Bronchial epithelial cell (primary cell): ENCODE results near the gene EEF1AKMT2. TPM values are rescaled to one million over a fixed set of nuclear protein-coding genes. Genes with fewer than 3 reads are reported as not detected.
"Not testable (repeated sequence)": the region's sequence is repeated elsewhere in the genome, so short reads cannot be mapped to it uniquely, and the experiment has no call there.

Source experiments
- DNase-seq: peaks from one replicate; pipeline ENCODE4 v3.0.0-alpha.2; 2010; ENCODE audit warnings: low read depth
- FAIRE-seq: peaks from 2 replicates; lab custom pipeline; 2011; peaks lifted over from hg19 to GRCh38; lab: Jason Lieb, UNC
- H3K27me3 ChIP-seq: 2 replicates; pipeline ENCODE4 v1.5.1; 2011; ENCODE audit warnings: low read length; ENCODE audit not compliant: control insufficient read depth, insufficient read depth
- H3K36me3 ChIP-seq: 2 replicates; pipeline ENCODE4 v1.5.1; 2011; ENCODE audit warnings: low read length; ENCODE audit not compliant: control insufficient read depth, insufficient read depth
- H3K4me3 ChIP-seq: 2 replicates; pipeline ENCODE4 v1.5.1; 2011; ENCODE audit warnings: mild to moderate bottlenecking, low read depth, low read length, control low read depth
- CTCF ChIP-seq: IDR thresholded peaks from 2 replicates; pipeline ENCODE4 v1.5.1; 2011; ENCODE audit warnings: mild to moderate bottlenecking, moderate library complexity, low read length, control low read depth, inconsistent platforms; ENCODE audit not compliant: insufficient read depth, severe bottlenecking
- total RNA-seq: library from RNA; depleted of rRNA; stranded (reverse); fragments of >200 nt; gene quantifications from 2 replicates; pipeline ENCODE4 v1.2.1, GENCODE V29; 2014

EEF1AKMT2 gene
- total RNA-seq, 1 donor from 2014 or later, result 21.1 TPM

DNA sequence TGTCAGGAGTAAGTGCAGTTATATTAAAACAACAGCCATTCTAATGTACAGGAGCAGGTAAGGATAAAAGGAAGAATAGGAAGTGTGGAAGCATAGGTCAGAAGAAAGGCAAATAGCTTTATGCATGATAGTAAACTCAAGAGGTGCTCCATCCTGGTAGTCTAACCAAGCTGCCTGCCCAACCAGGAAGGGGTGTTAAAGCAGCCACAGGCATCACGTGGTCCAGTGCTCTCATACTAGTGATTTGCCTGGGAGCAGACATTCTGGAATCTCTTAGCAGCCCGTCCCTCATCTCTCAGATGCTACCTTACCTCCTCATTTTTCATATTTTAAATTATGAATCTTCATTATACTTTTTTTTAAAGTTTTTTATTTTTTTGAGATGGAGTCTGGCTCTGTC lies 28.4 kb upstream of the EEF1AKMT2 start:
- FAIRE-seq, result no peak
- Histone ChIP-seq H3K27me3 (no peaks in the 10 kb centered on the region), H3K4me3 (no peak overlapping the region), H3K36me3 (peaks cover 6% of the 10 kb centered on the region)
- no peak for TF ChIP-seq CTCF
- no peak for DNase-seq

- FAIRE-seq (no peak), DNase-seq (peak; percentile 4)
- no peaks in the 10 kb centered on the region for H3K27me3 ChIP-seq
- H3K4me3 ChIP-seq, result peak overlapping the region; percentile 96
- H3K36me3 ChIP-seq, result no peaks in the 10 kb centered on the region
- TF ChIP-seq CTCF, result no peak
Measured at GRCh38 chr10:124802313-124802675, 10.6 kb upstream of the EEF1AKMT2 start.

- TF ChIP-seq CTCF, result no peak
- DNase-seq (no peak), FAIRE-seq (no peak)
- H3K27me3 ChIP-seq, result no peaks in the 10 kb centered on the region
- H3K36me3 ChIP-seq, result no peaks in the 10 kb centered on the region
- H3K4me3 ChIP-seq, result no peak overlapping the region
Measured at GRCh38 chr10:124799211-124799610, 7.5 kb upstream of the EEF1AKMT2 start.

DNA sequence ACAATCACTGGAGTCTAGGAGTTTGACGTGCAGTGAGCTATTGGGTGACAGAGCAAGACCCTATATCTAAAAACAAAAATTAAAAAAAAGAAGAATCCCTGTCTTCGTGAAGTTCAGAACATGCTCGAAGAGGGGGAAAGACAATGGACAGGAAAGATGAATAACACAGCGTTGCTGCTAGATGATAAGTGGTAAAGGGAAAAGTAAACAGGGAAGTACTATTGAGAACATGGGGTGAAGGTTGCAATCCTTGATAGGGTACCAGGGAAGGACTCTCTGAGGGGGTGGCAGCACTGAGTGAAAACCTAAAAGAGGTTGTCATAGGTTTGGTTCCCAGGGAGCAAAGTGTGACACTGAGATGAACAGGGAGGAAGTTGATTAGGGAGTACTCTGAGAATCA lies 7.1 kb upstream of the EEF1AKMT2 start:
- Histone ChIP-seq H3K4me3 (no peak overlapping the region), H3K27me3 (no peaks in the 10 kb centered on the region), H3K36me3 (no peaks in the 10 kb centered on the region)
- DNase-seq, result no peak
- FAIRE-seq, result no peak
- no peak for TF ChIP-seq CTCF

DNA sequence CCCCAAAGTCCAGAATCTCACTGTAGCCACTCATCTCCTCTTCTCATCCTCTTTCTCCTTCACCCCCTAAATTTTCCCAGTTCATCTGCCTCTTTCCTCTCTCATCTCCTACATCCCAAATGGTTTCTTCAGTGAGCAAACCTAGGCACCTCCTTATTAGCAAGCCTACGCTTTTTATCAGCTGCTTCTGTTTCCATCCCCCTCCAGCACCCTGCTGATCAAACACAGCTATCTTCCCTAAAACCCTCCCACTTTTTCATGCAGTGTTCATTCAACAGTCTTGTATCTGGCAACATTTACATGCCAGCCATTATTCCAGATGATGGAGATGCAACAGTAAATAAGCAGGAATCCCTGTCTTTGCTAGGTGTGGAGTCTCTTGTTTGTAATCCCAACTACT lies 6.7 kb upstream of the EEF1AKMT2 start:
- TF ChIP-seq CTCF, result no peak
- Histone ChIP-seq H3K4me3 (no peak overlapping the region), H3K36me3 (no peaks in the 10 kb centered on the region), H3K27me3 (no peaks in the 10 kb centered on the region)
- DNase-seq (no peak), FAIRE-seq (no peak)

DNA sequence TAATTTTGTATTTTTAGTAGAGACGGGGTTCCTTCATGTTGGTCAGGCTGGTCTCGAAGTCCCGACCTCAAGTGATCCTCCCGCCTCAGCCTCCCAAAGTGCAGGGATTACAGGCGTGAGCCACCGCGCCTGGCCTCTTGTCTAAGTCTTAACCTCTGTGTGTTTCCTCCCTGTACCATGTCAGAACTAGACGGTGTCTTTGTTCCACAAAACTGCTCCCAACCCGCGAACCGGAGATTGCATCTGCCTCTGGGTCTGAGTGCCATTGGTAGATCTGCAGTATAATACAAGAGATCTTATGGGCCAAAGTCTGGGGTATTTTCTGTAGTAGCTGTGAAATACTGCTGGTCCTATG lies 1.3 kb upstream of the EEF1AKMT2 start:
- TF ChIP-seq CTCF, result no peak
- H3K36me3 ChIP-seq, result no peaks in the 10 kb centered on the region
- no peak for FAIRE-seq

GRCh38 chr10:124782900-124783299 lies 8.8 kb downstream of the EEF1AKMT2 start:
- FAIRE-seq, H3K27me3 ChIP-seq, DNase-seq, H3K36me3 ChIP-seq, H3K4me3 ChIP-seq: not testable (repeated sequence)

More for the DNA sequence above, 1.3 kb upstream of the EEF1AKMT2 start:
- H3K4me3 ChIP-seq, result no peak overlapping the region
- no peak for DNase-seq
- no peaks in the 10 kb centered on the region for H3K27me3 ChIP-seq
